Large intestine (tissue), 3 donors: ENCODE data around the gene UMAD1. TPM values are rescaled to one million over a fixed set of nuclear protein-coding genes. Genes with fewer than 3 reads are reported as not detected.

Experiments
- DNase-seq, 2 donors: peaks; one replicate each; pipeline versions ENCODE4 v3.0.0 to v3.0.0-alpha.2; 2013
- H3K27ac ChIP-seq: one replicate; pipeline ENCODE4 v1.5.1; 2013; ENCODE audit warnings: low read length
- H3K27me3 ChIP-seq: 2 replicates; pipeline ENCODE4 v1.6.1; 2013; ENCODE audit warnings: low read length; ENCODE audit not compliant: control insufficient read depth, insufficient read depth
- H3K36me3 ChIP-seq: 2 replicates; pipeline ENCODE4 v1.6.1; 2013; ENCODE audit warnings: low read length; ENCODE audit not compliant: control insufficient read depth, insufficient read depth
- H3K4me1 ChIP-seq: one replicate; pipeline ENCODE4 v1.6.1; 2013; ENCODE audit warnings: low read length; ENCODE audit not compliant: control insufficient read depth, insufficient read depth
- H3K4me3 ChIP-seq: one replicate; pipeline ENCODE4 v1.5.1; 2013; ENCODE audit warnings: low read length
- H3K9me3 ChIP-seq: one replicate; pipeline ENCODE4 v1.6.1; 2013; ENCODE audit warnings: mild to moderate bottlenecking, low read depth, low read length, moderate library complexity; ENCODE audit not compliant: control insufficient read depth
- WGBS: methylation state at CpG from one replicate; pipeline ENCODE4 v1.1.5; 2013; ENCODE audit warnings: low lambda C conversion rate; ENCODE audit not compliant: insufficient coverage; 5-methylcytosine and 5-hydroxymethylcytosine counted together
- polyA plus RNA-seq: library from polyadenylated mRNA; unstranded; fragments of 120-200 nt; gene quantifications from one replicate; pipeline ENCODE4 v1.2.1, GENCODE V29; 2013

The UMAD1 gene
- polyA plus RNA-seq, 1 donor = 17.5 TPM

DNA sequence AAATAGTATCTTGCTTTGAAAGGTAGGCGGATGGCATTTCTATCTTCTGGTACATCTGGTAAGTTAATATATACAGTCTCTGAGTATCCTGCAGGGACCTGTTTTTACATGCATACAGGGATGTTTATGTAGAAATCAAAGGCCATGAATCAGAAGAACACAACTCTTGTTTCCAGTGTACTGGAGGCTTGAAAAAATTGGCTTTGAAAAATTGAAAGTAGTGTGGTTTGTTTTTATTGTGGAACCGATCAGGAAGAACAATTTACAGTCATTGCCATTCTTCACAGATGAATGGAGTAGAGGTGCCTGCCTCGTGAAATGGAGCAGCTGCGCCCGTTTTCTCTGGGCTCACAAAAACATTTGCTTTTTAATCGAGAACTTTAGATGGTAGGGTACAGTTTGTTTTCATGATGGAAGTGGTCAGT lies 131.9 kb downstream of the UMAD1 start:
- WGBS = 67% methylated on average over 1 of the region's 6 CpGs
- no peak overlapping the region for H3K4me3 ChIP-seq
- no peaks in the 10 kb centered on the region for H3K4me1 ChIP-seq
- no peak for DNase-seq
- H3K27ac ChIP-seq = no peak overlapping the region
- no peaks in the 10 kb centered on the region for H3K9me3 ChIP-seq
- no peaks in the 10 kb centered on the region for H3K27me3 ChIP-seq
- H3K36me3 ChIP-seq = no peaks in the 10 kb centered on the region

- Histone ChIP-seq H3K9me3 (no peaks in the 10 kb centered on the region), H3K27ac (no peak overlapping the region), H3K27me3 (no peaks in the 10 kb centered on the region), H3K4me1 (no peaks in the 10 kb centered on the region), H3K36me3 (no peaks in the 10 kb centered on the region), H3K4me3 (no peak overlapping the region)
- DNase-seq = no peak
- WGBS = no CpG with 5 or more reads among the region's 3 CpGs
Measured at GRCh38 chr7:7773334-7774309, 133.1 kb downstream of the UMAD1 start.

DNA sequence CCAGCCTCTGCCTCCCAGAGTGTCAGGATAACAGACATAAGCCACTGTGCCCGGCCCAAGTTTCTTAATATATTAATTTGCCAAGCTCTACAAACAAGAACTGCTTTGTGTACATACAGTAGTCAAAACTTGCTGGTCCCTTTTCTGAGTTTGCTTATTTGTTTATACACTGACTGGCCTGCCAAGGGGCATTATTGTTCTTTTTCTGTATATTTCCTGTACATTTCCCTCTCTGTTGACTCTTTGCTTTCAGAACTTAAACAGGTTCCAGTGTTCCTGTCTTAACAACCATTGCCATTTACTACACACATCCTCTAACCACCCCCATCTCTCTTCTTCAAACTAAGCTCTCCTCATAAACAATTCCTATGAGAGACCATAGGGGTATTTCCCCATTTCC lies 139.3 kb downstream of the UMAD1 start:
- Histone ChIP-seq H3K9me3 (no peaks in the 10 kb centered on the region), H3K4me1 (peaks cover 2% of the 10 kb centered on the region), H3K27me3 (no peaks in the 10 kb centered on the region), H3K27ac (no peak overlapping the region), H3K4me3 (no peak overlapping the region), H3K36me3 (no peaks in the 10 kb centered on the region)
- DNase-seq = no peak
- WGBS = 100% methylated on average over 1 of the region's 1 CpG

GRCh38 chr7:7783001-7783400 lies 142.4 kb downstream of the UMAD1 start:
- Histone ChIP-seq H3K9me3 (no peaks in the 10 kb centered on the region), H3K4me1 (peaks cover 6% of the 10 kb centered on the region), H3K36me3 (no peaks in the 10 kb centered on the region), H3K4me3 (no peak overlapping the region), H3K27me3 (no peaks in the 10 kb centered on the region), H3K27ac (no peak overlapping the region)
- WGBS = no CpG with 5 or more reads among the region's 1 CpG
- DNase-seq = no peak

- H3K27me3 ChIP-seq = no peaks in the 10 kb centered on the region
- H3K9me3 ChIP-seq = no peaks in the 10 kb centered on the region
- no peak overlapping the region for H3K4me3 ChIP-seq
- H3K36me3 ChIP-seq = no peaks in the 10 kb centered on the region
- 38% methylated on average over 3 of the region's 6 CpGs for WGBS
- peak overlapping the region; percentile 56 for H3K27ac ChIP-seq
- H3K4me1 ChIP-seq = peaks cover 6% of the 10 kb centered on the region
- DNase-seq = peak; percentile 66 to 91
Measured at GRCh38 chr7:7785344-7785973, 144.9 kb downstream of the UMAD1 start.

DNA sequence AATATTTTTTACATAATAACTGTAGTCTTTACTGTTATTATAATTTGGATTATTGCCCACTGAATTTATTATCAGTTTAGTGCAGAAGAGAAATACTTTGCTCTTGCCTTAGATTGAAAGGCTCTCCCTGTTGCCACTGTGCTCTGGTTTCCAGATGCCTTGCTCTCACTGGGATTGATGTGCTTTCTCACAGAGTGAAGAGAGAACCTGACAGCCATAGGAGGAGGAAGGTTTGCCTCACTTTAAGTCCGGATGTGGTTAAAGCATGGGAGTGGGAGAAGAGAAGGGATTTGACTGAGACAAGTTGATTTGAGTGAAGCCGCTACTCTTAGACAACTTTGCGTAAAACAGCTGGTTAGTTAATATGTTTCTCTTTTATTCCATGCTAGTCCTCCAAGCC lies 146.0 kb downstream of the UMAD1 start:
- Histone ChIP-seq H3K36me3 (no peaks in the 10 kb centered on the region), H3K4me1 (peaks cover 6% of the 10 kb centered on the region), H3K27ac (no peak overlapping the region), H3K27me3 (no peaks in the 10 kb centered on the region), H3K4me3 (no peak overlapping the region), H3K9me3 (no peaks in the 10 kb centered on the region)
- 100% methylated on average over 1 of the region's 3 CpGs for WGBS
- DNase-seq = no peak

DNA sequence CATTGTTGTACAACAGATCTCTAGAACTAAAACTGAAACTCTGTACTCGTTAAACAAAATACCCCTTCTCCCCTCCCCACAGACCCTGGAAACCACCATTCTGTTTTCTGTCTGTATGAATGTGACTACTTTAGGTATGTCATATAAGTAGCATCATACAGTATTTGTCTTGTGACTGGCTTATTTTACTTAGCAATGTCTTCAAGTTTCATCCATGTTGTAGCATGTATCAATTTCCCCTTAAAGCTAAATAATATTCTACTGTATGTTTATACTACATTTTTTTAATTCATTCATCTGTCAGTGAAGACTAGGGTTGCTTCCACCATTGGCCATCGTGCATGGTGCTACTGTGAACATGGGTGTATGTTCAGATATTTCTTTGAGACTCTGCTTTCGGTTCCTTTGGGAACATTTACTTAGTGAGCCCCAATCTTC lies 149.0 kb downstream of the UMAD1 start:
- whole genome bisulfite sequencing = 100% methylated on average over 1 of the region's 3 CpGs
- H3K36me3 ChIP-seq = no peaks in the 10 kb centered on the region
- no peak for DNase-seq
- no peak overlapping the region for H3K4me3 ChIP-seq
- H3K27me3 ChIP-seq = no peaks in the 10 kb centered on the region
- H3K27ac ChIP-seq = no peak overlapping the region
- peaks cover 6% of the 10 kb centered on the region for H3K4me1 ChIP-seq
- no peaks in the 10 kb centered on the region for H3K9me3 ChIP-seq

GRCh38 chr7:7790041-7790741 lies 149.6 kb downstream of the UMAD1 start:
- no peaks in the 10 kb centered on the region for H3K9me3 ChIP-seq
- peaks cover 4% of the 10 kb centered on the region for H3K4me1 ChIP-seq
- H3K36me3 ChIP-seq = no peaks in the 10 kb centered on the region
- no peak overlapping the region for H3K27ac ChIP-seq
- 40% methylated on average over 1 of the region's 6 CpGs for WGBS
- no peak overlapping the region for H3K4me3 ChIP-seq
- no peak for DNase-seq
- no peaks in the 10 kb centered on the region for H3K27me3 ChIP-seq

GRCh38 chr7:7791523-7791922 lies 151.0 kb downstream of the UMAD1 start:
- Histone ChIP-seq H3K27me3 (no peaks in the 10 kb centered on the region), H3K4me1 (no peaks in the 10 kb centered on the region), H3K4me3 (no peak overlapping the region), H3K9me3 (peaks cover 4% of the 10 kb centered on the region), H3K36me3 (no peaks in the 10 kb centered on the region), H3K27ac (no peak overlapping the region)
- no peak for DNase-seq
- WGBS = 80% methylated on average over 1 of the region's 5 CpGs

DNA sequence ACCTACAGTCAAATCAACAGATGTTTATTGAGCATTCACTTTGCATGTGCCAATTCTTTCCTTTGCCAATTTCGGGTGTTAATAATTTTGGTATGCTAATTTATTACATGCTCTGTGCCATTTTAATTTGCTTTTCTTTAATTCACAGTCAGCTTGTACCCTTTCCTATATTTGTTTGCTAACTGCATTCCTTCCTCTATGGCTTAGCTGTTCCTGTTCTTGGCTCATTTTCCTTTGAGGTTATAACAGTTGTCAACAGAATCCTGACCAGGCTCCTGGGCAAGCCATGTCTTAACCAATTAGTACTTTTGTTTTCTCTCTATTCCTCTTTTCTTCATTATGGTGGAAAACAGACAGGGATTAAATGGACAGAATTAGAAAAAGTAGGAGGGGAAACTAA lies 151.5 kb downstream of the UMAD1 start:
- no peak overlapping the region for H3K4me3 ChIP-seq
- WGBS = 100% methylated on average over 1 of the region's 1 CpG
- no peak for DNase-seq
- H3K9me3 ChIP-seq = peaks cover 4% of the 10 kb centered on the region
- no peaks in the 10 kb centered on the region for H3K27me3 ChIP-seq
- H3K4me1 ChIP-seq = no peaks in the 10 kb centered on the region
- H3K36me3 ChIP-seq = peaks cover 2% of the 10 kb centered on the region
- H3K27ac ChIP-seq = no peak overlapping the region
